ENCODE results near the gene ST7. TPM values are rescaled to one million over a fixed set of nuclear protein-coding genes. Genes with fewer than 3 reads are reported as not detected.

The ST7 gene
- total RNA-seq, 1 experiment from 2014 or later = 19.6 TPM

GRCh38 chr7:117048114-117048866 is 95.0 kb downstream of the ST7 start:
- Histone ChIP-seq H3K36me3 (ENCODE audit: control insufficient read depth, insufficient read depth, low read length) (no peaks in the 10 kb centered on the region), H3K9me3 (ENCODE audit: control insufficient read depth, insufficient read depth, low read depth, low read length) (no peaks in the 10 kb centered on the region), H3K4me1 (ENCODE audit: control insufficient read depth, insufficient read depth, low read length) (peaks cover 2% of the 10 kb centered on the region; the same call in 1 of the 2 replicates), H3K27me3 (ENCODE audit: control insufficient read depth, insufficient read depth, low read length) (no peaks in the 10 kb centered on the region), H3K4me3 (ENCODE audit: low read depth in 2 of 2, low read length in 2 of 2) (no peak overlapping the region), H3K27ac (ENCODE audit: low read length) (no peak overlapping the region)
- ATAC-seq = no peak
- no TSS peak for BruUV-seq (replicated peaks)
- CTCF ChIA-PET = no interaction called here
- no peak for TF ChIP-seq POLR2AphosphoS5 (IDR thresholded peaks at IDR 0.05; ENCODE audit: low read depth, low read length)
- TF ChIP-seq SIN3A (IDR thresholded peaks at IDR 0.05; ENCODE audit: borderline replicate concordance, insufficient read depth, low read depth, low read length) = no peak
- TF ChIP-seq, protein P1, sequence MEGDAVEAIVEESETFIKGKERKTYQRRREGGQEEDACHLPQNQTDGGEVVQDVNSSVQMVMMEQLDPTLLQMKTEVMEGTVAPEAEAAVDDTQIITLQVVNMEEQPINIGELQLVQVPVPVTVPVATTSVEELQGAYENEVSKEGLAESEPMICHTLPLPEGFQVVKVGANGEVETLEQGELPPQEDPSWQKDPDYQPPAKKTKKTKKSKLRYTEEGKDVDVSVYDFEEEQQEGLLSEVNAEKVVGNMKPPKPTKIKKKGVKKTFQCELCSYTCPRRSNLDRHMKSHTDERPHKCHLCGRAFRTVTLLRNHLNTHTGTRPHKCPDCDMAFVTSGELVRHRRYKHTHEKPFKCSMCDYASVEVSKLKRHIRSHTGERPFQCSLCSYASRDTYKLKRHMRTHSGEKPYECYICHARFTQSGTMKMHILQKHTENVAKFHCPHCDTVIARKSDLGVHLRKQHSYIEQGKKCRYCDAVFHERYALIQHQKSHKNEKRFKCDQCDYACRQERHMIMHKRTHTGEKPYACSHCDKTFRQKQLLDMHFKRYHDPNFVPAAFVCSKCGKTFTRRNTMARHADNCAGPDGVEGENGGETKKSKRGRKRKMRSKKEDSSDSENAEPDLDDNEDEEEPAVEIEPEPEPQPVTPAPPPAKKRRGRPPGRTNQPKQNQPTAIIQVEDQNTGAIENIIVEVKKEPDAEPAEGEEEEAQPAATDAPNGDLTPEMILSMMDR (IDR thresholded peaks at IDR 0.05) = no peak
- TF ChIP-seq TCF7L2 (IDR thresholded peaks at IDR 0.05; ENCODE audit: low read depth, low read length) = no peak
- TF ChIP-seq, protein P2, sequence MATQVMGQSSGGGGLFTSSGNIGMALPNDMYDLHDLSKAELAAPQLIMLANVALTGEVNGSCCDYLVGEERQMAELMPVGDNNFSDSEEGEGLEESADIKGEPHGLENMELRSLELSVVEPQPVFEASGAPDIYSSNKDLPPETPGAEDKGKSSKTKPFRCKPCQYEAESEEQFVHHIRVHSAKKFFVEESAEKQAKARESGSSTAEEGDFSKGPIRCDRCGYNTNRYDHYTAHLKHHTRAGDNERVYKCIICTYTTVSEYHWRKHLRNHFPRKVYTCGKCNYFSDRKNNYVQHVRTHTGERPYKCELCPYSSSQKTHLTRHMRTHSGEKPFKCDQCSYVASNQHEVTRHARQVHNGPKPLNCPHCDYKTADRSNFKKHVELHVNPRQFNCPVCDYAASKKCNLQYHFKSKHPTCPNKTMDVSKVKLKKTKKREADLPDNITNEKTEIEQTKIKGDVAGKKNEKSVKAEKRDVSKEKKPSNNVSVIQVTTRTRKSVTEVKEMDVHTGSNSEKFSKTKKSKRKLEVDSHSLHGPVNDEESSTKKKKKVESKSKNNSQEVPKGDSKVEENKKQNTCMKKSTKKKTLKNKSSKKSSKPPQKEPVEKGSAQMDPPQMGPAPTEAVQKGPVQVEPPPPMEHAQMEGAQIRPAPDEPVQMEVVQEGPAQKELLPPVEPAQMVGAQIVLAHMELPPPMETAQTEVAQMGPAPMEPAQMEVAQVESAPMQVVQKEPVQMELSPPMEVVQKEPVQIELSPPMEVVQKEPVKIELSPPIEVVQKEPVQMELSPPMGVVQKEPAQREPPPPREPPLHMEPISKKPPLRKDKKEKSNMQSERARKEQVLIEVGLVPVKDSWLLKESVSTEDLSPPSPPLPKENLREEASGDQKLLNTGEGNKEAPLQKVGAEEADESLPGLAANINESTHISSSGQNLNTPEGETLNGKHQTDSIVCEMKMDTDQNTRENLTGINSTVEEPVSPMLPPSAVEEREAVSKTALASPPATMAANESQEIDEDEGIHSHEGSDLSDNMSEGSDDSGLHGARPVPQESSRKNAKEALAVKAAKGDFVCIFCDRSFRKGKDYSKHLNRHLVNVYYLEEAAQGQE (IDR thresholded peaks at IDR 0.05; ENCODE audit: insufficient read depth in 1 of 2, low read depth in 2 of 2, low read length in 1 of 2) = no peak
- POLR2A ChIA-PET = no interaction called here
- no peak for DNase-seq (ENCODE audit: low read depth, low spot score)
- intact Hi-C loops (cut with micrococcal nuclease; ENCODE audit: unreplicated experiment) = no loop called here
- in situ Hi-C loops (cut with HindIII; ENCODE audit: low pct_unique_long_range_greater_than_20kb, low sequenced_read_pairs) = no loop called here

GRCh38 chr7:117048882-117049281 is 95.6 kb downstream of the ST7 start:
- Histone ChIP-seq H3K9me3 (ENCODE audit: control insufficient read depth, insufficient read depth, low read depth, low read length) (no peaks in the 10 kb centered on the region), H3K27me3 (ENCODE audit: control insufficient read depth, insufficient read depth, low read length) (no peaks in the 10 kb centered on the region), H3K27ac (ENCODE audit: low read length) (no peak overlapping the region), H3K4me1 (ENCODE audit: control insufficient read depth, insufficient read depth, low read length) (peaks cover 2% of the 10 kb centered on the region; the same call in 1 of the 2 replicates), H3K36me3 (ENCODE audit: control insufficient read depth, insufficient read depth, low read length) (no peaks in the 10 kb centered on the region), H3K4me3 (ENCODE audit: low read depth in 2 of 2, low read length in 2 of 2) (no peak overlapping the region)
- ATAC-seq = no peak
- no peak for DNase-seq (ENCODE audit: low read depth, low spot score)
- in situ Hi-C loops (cut with HindIII; ENCODE audit: low pct_unique_long_range_greater_than_20kb, low sequenced_read_pairs) (no loop called here), intact Hi-C loops (cut with micrococcal nuclease; ENCODE audit: unreplicated experiment) (no loop called here)
- ChIA-PET POLR2A (no interaction called here), CTCF (no interaction called here)
- BruUV-seq (replicated peaks) = no TSS peak
- no peak for TF ChIP-seq TCF7L2 (IDR thresholded peaks at IDR 0.05; ENCODE audit: low read depth, low read length)

GRCh38 chr7:117051808-117052207 is 98.5 kb downstream of the ST7 start:
- no peaks in the 10 kb centered on the region for H3K9me3 ChIP-seq (ENCODE audit: control insufficient read depth, insufficient read depth, low read depth, low read length)
- ChIA-PET CTCF (no interaction called here), POLR2A (no interaction called here)
- no peak overlapping the region for H3K4me3 ChIP-seq (ENCODE audit: low read depth in 2 of 2, low read length in 2 of 2)
- no TSS peak for BruUV-seq (replicated peaks)
- no peak for DNase-seq (ENCODE audit: low read depth, low spot score)
- intact Hi-C loops (cut with micrococcal nuclease; ENCODE audit: unreplicated experiment) = no loop called here
- no peak overlapping the region for H3K27ac ChIP-seq (ENCODE audit: low read length)
- ATAC-seq = no peak
- no peaks in the 10 kb centered on the region for H3K36me3 ChIP-seq (ENCODE audit: control insufficient read depth, insufficient read depth, low read length)
- H3K4me1 ChIP-seq (ENCODE audit: control insufficient read depth, insufficient read depth, low read length) = no peaks in the 10 kb centered on the region
- TF ChIP-seq, protein P2 (IDR thresholded peaks at IDR 0.05; ENCODE audit: insufficient read depth in 1 of 2, low read depth in 2 of 2, low read length in 1 of 2) = no peak
- TF ChIP-seq TCF7L2 (IDR thresholded peaks at IDR 0.05; ENCODE audit: low read depth, low read length) = no peak
- TF ChIP-seq POLR2AphosphoS5 (IDR thresholded peaks at IDR 0.05; ENCODE audit: low read depth, low read length) = no peak
- TF ChIP-seq, protein P1 (IDR thresholded peaks at IDR 0.05) = no peak
- TF ChIP-seq SIN3A (IDR thresholded peaks at IDR 0.05; ENCODE audit: borderline replicate concordance, insufficient read depth, low read depth, low read length) = no peak
- in situ Hi-C loops (cut with HindIII; ENCODE audit: low pct_unique_long_range_greater_than_20kb, low sequenced_read_pairs) = no loop called here
- no peaks in the 10 kb centered on the region for H3K27me3 ChIP-seq (ENCODE audit: control insufficient read depth, insufficient read depth, low read length)

Data from Panc1 (cell line).